Gastroesophageal sphincter (tissue), 4 donors: Measurements from ENCODE around the gene PTCD1. TPM values are rescaled to one million over a fixed set of nuclear protein-coding genes. Genes with fewer than 3 reads are reported as not detected.

Experiments
- ATAC-seq: fragments of 150-250 bp; one replicate; pipeline ENCODE4 v1.9.1; 2016; ENCODE audit warnings: mild to moderate bottlenecking, moderate library complexity
- H3K27ac ChIP-seq, 4 donors: fragments of 200-600 bp; sonication (generic) in 3 of 4; 1 replicate in 3 of 4; 2 replicates in 1 of 4; pipeline ENCODE4 v1.5.1; 2016 to 2019
- H3K27me3 ChIP-seq: fragments of 200-600 bp; sonication (generic); one replicate; pipeline ENCODE4 v1.5.1; 2019
- H3K36me3 ChIP-seq, 2 donors: fragments of 200-600 bp; sonication (generic); one replicate each; pipeline ENCODE4 v1.5.1; 2019; ENCODE audit warnings: control low read depth in 1 of 2
- H3K4me1 ChIP-seq, 3 donors: fragments of 200-600 bp; sonication (generic); 1 replicate in 2 of 3; 2 replicates in 1 of 3; pipeline ENCODE4 v1.5.1; 2016 to 2019; ENCODE audit warnings: control low read depth in 2 of 3
- H3K4me3 ChIP-seq, 2 donors: fragments of 200-600 bp; sonication (generic); one replicate each; pipeline ENCODE4 v1.5.1; 2019; ENCODE audit warnings: mild to moderate bottlenecking in 1 of 2, moderate library complexity in 1 of 2
- H3K9me3 ChIP-seq, 3 donors: fragments of 200-600 bp; sonication (generic); one replicate each; pipeline ENCODE4 v1.5.1; 2017 to 2019; ENCODE audit warnings: control low read depth in 2 of 3
- EP300 ChIP-seq: sonication (generic); formaldehyde crosslinking; IDR thresholded peaks from one replicate; pipeline ENCODE4 v1.6.1; 2017; ENCODE audit warnings: antibody characterized with exemption, mild to moderate bottlenecking
- POLR2A ChIP-seq, 2 donors: fragments of 450-650 bp; IDR thresholded peaks; one replicate each; pipeline ENCODE4 v1.6.1; 2017; ENCODE audit warnings: antibody characterized with exemption in 2 of 2, mild to moderate bottlenecking in 2 of 2, moderate library complexity in 1 of 2
- POLR2AphosphoS5 ChIP-seq: sonication (generic); formaldehyde crosslinking; IDR thresholded peaks from one replicate; pipeline ENCODE4 v1.6.1; 2017; ENCODE audit warnings: antibody characterized with exemption
- WGBS, 2 donors: methylation state at CpG; one replicate each; pipeline ENCODE4 v1.1.5; 2018; ENCODE audit warnings: low coverage in 1 of 2; 5-methylcytosine and 5-hydroxymethylcytosine counted together
- total RNA-seq, 4 donors: library from RNA; depleted of rRNA; stranded (reverse); fragments of >200 nt; gene quantifications; one replicate each; pipeline ENCODE4 v1.1.0, GENCODE V29; 2016
- TF ChIP-seq, protein P1 (sequence below), 4 experiments: fragments of 200-600 bp in 2 of 4; fragments of 450-650 bp in 2 of 4; sonication (generic) in 1 of 4; IDR thresholded peaks; one replicate each; pipeline ENCODE4 v1.5.1; 2017 to 2019; ENCODE audit warnings: antibody characterized with exemption in 4 of 4, mild to moderate bottlenecking in 2 of 4, moderate library complexity in 2 of 4

PTCD1 gene
- total RNA-seq, 4 donors from 2014 or later: 6.2 to 10.8 (median 7.3) TPM

DNA sequence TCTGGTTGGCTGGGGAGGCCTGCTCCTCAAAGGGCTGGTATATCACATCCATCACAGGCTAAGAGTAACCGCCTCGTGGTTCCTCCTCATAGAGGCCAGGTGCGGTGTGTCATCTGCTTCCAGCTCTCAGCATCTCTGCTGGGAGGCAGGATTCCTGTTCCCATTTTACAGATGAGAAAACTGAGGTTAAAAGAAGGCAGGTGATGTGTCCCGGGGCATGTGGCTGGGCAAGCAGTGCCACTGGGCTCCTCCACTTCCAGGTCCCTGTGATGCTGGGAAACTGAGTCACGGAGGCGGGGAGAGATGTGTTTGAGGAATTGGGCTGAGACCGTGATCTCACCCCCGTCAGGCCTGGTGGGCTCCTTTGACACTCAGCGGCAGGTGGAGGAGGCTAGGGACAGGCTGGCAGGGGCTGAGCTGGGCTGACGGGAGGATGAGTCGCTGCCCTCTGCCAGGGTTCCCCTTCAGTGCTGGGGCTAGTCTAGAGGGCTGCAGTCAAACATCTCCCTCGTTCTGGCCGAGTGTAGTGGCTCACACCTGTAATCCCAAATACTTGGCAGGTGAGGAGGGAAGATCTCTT, 54.7 kb downstream of the PTCD1 start:
- no peak for ATAC-seq
- no peaks in the 10 kb centered on the region for H3K9me3 ChIP-seq
- peaks cover 0 to 33% (median 25%) of the 10 kb centered on the region in 3 donors for H3K4me1 ChIP-seq

DNA sequence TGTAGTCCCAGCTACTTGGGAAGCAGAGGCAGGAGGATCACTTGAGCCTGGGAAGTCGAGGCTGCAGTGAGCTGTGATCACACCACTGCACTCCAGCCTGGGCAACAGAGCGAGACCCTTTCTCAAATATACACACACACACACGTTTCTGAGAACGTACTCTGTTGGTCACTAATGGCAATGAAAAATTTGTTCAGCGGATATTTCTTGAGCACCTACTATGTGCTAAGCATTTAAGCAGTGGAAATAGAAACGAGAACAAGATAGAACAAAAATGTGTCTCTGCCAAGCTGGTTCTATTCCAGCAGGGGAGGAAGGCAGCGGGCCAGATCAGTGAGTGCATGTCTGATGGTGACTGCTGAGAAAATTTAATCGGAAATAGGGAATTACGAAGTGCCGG, 55.4 kb downstream of the PTCD1 start:
- no peaks in the 10 kb centered on the region for H3K9me3 ChIP-seq
- H3K36me3 ChIP-seq: peaks cover 0 to 42% of the 10 kb centered on the region in 2 donors
- no peak for ATAC-seq
- 87 to 88% methylated on average over 4 to 10 of the region's 10 CpGs for WGBS, 2 donors
- peaks cover 0 to 40% (median 25%) of the 10 kb centered on the region in 3 donors for H3K4me1 ChIP-seq
- H3K4me3 ChIP-seq: no peak overlapping the region
- H3K27ac ChIP-seq: no peak overlapping the region
- TF ChIP-seq POLR2AphosphoS5 (no peak), EP300 (no peak), POLR2A (IDR thresholded peaks at IDR 0.05) (no peak)
- TF ChIP-seq, protein P1, sequence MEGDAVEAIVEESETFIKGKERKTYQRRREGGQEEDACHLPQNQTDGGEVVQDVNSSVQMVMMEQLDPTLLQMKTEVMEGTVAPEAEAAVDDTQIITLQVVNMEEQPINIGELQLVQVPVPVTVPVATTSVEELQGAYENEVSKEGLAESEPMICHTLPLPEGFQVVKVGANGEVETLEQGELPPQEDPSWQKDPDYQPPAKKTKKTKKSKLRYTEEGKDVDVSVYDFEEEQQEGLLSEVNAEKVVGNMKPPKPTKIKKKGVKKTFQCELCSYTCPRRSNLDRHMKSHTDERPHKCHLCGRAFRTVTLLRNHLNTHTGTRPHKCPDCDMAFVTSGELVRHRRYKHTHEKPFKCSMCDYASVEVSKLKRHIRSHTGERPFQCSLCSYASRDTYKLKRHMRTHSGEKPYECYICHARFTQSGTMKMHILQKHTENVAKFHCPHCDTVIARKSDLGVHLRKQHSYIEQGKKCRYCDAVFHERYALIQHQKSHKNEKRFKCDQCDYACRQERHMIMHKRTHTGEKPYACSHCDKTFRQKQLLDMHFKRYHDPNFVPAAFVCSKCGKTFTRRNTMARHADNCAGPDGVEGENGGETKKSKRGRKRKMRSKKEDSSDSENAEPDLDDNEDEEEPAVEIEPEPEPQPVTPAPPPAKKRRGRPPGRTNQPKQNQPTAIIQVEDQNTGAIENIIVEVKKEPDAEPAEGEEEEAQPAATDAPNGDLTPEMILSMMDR (IDR thresholded peaks at IDR 0.05): no peak
- H3K27me3 ChIP-seq: no peaks in the 10 kb centered on the region

More for the DNA sequence above, 54.7 kb downstream of the PTCD1 start:
- TF ChIP-seq POLR2AphosphoS5: no peak
- no peak for TF ChIP-seq POLR2A (IDR thresholded peaks at IDR 0.05)
- TF ChIP-seq, protein P1 (IDR thresholded peaks at IDR 0.05): no peak
- TF ChIP-seq EP300: no peak
- H3K36me3 ChIP-seq: peaks cover 0 to 45% of the 10 kb centered on the region in 2 donors
- H3K27me3 ChIP-seq: no peaks in the 10 kb centered on the region
- H3K4me3 ChIP-seq: no peak overlapping the region
- 100% methylated on average over 1 of the region's 13 CpGs; no CpG with 5 or more reads in 1 of the 2 donors for WGBS, 2 donors
- no peak overlapping the region for H3K27ac ChIP-seq

DNA sequence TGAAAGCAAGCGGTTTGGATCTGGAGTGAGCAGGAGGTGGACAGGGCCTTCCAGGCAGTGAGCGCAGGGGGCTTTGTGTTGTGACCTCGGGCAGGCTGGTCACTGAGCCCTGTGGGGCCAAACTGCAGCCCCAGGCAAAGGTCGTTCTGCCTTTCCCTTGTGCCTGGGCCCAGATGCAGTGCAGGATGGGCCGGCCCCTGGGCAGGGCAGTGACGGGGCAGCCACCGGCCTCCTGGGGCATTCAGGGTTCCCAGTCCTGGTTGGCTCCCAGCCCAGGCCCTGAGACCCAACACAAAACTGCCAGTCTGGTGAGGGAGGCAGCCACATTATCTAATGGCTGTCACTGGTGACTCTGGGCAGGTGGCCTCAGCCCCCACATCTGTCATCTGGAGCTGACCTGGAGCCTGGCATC, 56.9 kb downstream of the PTCD1 start:
- Histone ChIP-seq H3K27me3 (no peaks in the 10 kb centered on the region), H3K4me3 (no peak overlapping the region), H3K9me3 (no peaks in the 10 kb centered on the region), H3K27ac (peak overlapping the region in 1 of 4 donors; percentile 82), H3K36me3 (peaks cover 0 to 37% of the 10 kb centered on the region in 2 donors), H3K4me1 (peaks cover 0 to 42% (median 25%) of the 10 kb centered on the region in 3 donors)
- TF ChIP-seq POLR2A (IDR thresholded peaks at IDR 0.05): no peak
- TF ChIP-seq EP300: no peak
- no peak for TF ChIP-seq POLR2AphosphoS5
- TF ChIP-seq, protein P1 (IDR thresholded peaks at IDR 0.05): no peak
- no peak for ATAC-seq
- WGBS, 2 donors: 60% methylated on average over 1 of the region's 7 CpGs; no CpG with 5 or more reads in 1 of the 2 donors

DNA sequence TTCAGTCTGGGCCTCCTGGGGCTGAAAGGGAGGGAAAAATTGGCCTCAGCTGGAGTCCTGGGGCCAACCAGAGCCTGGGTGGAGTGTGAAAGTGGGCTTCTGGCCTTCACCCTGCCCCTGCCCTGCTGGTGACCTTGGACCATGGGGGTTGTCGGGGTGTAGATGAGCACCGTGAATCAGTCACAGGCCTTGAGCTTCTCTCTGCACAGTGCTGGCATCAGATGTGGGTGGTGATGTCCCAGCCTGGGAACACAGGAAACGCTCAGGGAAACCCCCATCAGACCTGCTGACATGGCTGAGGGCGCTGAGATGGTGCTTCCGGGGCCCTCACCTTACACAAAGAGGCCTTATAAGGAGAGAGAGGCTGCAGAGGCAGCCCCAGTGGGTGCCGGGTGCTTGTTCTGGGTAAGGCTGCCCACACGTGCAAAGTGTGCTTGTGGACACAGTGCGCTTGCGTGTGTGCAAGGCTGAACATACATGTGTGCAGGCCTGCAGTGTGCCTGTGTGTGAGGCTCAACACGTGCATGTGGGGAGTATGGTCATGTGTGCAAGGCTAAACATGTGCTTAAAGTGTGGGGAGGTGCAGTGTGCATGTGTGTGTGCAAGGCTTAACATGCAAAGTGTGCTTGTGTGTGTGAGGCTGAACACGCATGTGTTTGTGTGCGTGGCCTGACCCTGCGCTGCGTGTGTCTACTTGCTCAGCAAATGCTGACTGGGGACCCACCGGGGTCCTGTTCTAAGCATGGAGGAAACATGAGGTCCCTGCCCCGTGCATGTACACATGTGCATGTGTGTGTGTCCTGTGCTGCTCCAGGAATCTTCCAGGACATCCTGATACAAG, 57.6 kb downstream of the PTCD1 start:
- peaks cover 0 to 44% (median 29%) of the 10 kb centered on the region in 3 donors for H3K4me1 ChIP-seq
- no peaks in the 10 kb centered on the region for H3K27me3 ChIP-seq
- TF ChIP-seq EP300: no peak
- no peak for TF ChIP-seq POLR2AphosphoS5
- no peak for TF ChIP-seq POLR2A (IDR thresholded peaks at IDR 0.05)
- TF ChIP-seq, protein P1 (IDR thresholded peaks at IDR 0.05): no peak
- peaks cover 0 to 31% of the 10 kb centered on the region in 2 donors for H3K36me3 ChIP-seq
- no peak for ATAC-seq
- H3K9me3 ChIP-seq: no peaks in the 10 kb centered on the region
- WGBS, 2 donors: 67 to 85% methylated on average over 1 to 5 of the region's 16 CpGs
- H3K4me3 ChIP-seq: peak overlapping the region in 1 of 2 donors; percentile 32
- peak overlapping the region in 3 of 4 donors; percentile 82 to 87 (median 85) for H3K27ac ChIP-seq
